Activated CD4-positive, alpha-beta T cell treated with anti-CD3 and anti-CD28 coated beads, Interleukin-2, amount 10 ng/mL, durations not matched to agents 24 days and 14 days (primary cell): ENCODE results near the gene TMEM37. TPM values are rescaled to one million over a fixed set of nuclear protein-coding genes. Genes with fewer than 3 reads are reported as not detected.
"Not testable (repeated sequence)": the region's sequence is repeated elsewhere in the genome, so short reads cannot be mapped to it uniquely, and the experiment has no call there.

Source experiments
- DNase-seq: peaks from one replicate; pipeline ENCODE4 v3.0.0; 2022
- H3K27ac Mint-ChIP-seq: one replicate; pipeline ENCODE4 v1.8.0; 2022; ENCODE audit warnings: mild to moderate bottlenecking, mixed read lengths
- H3K27me3 Mint-ChIP-seq: one replicate; pipeline ENCODE4 v1.8.0; 2022; ENCODE audit warnings: mixed read lengths
- H3K36me3 Mint-ChIP-seq: one replicate; pipeline ENCODE4 v1.8.0; 2022; ENCODE audit warnings: low read depth, mild to moderate bottlenecking, mixed read lengths
- H3K4me1 Mint-ChIP-seq: one replicate; pipeline ENCODE4 v1.8.0; 2021; ENCODE audit warnings: mixed read lengths
- H3K4me3 Mint-ChIP-seq: one replicate; pipeline ENCODE4 v1.8.0; 2022; ENCODE audit warnings: mild to moderate bottlenecking, moderate library complexity, mixed read lengths
- H3K9me3 Mint-ChIP-seq: one replicate; pipeline ENCODE4 v1.8.0; 2021; ENCODE audit warnings: mixed read lengths
- intact Hi-C: fragments of 100-400 bp; cut with micrococcal nuclease; formaldehyde crosslinking; loops from one replicate; pipeline ENCODE4 v1.15.1; 2023
- total RNA-seq: library from RNA; stranded (reverse); gene quantifications from 2 replicates; pipeline ENCODE4 v1.2.3, GENCODE V29; 2022

Gene TMEM37
- not detected in 2 replicates for total RNA-seq

DNA sequence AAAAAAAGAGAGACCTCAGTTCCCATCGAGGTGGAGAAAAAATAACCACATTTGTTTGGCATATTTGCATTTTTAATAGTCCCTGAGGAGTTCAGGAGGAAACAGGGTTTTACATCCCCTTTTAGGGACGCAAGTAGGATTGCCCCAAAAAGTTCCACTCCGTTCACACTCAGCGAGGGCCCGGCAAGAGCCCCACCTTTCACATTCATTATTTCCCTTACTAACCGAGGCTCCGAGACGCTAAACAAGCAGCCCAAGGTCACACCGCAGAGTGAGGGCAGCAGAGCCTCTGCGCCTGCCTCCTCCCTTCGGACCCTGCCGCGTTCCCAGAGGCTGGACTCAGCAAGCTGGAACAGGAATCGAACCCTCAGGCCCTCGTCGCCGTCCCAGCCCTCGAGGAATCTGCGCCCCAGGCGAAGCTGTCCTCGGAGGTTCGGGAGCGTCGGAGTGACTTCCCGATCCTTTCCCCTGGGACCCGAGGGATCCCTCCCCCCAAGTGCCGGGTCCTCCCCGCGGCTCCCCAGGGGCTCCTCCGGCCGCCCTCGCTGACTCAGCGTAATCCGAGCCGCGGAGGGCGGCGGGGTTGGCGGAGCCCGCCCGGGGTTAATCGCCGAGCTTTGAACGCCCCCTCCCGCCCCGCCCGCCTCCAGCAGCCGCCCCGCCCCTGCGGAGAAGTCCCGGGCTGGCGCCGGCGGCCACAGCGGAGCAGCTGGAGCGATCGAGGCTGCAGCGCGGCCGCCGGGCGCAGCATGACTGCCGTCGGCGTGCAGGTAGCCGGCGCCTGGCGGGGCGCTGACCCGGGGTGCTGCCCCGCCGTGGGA lies at the start of gene TMEM37:
Gene TMEM37, plus strand, starts transcription at position 700 of the 821 bp plus-strand sequence. Its CDS starts 50 bp downstream, at position 750.
- Mint-ChIP-seq H3K4me3 (peak within 1 kb of the TSS; percentile 36), H3K36me3 (no peaks in the 10 kb centered on the region), H3K4me1 (peaks cover 3% of the 10 kb centered on the region), H3K27me3 (peaks cover 58% of the 10 kb centered on the region), H3K9me3 (no peaks in the 10 kb centered on the region), H3K27ac (no peak within 1 kb of the TSS)
- no peak for DNase-seq
- intact Hi-C loops: no loop called here

- H3K36me3 Mint-ChIP-seq: no peaks in the 10 kb centered on the region
- no peak overlapping the region for H3K27ac Mint-ChIP-seq
- H3K9me3 Mint-ChIP-seq: peaks cover 5% of the 10 kb centered on the region
- H3K4me3 Mint-ChIP-seq: no peak overlapping the region
- DNase-seq: no peak
- intact Hi-C loops: no loop called here
- H3K27me3 Mint-ChIP-seq: peaks cover 13% of the 10 kb centered on the region
- peaks cover 7% of the 10 kb centered on the region for H3K4me1 Mint-ChIP-seq
Observed at GRCh38 chr2:119383410-119384140, 48.1 kb upstream of the TMEM37 start.

DNA sequence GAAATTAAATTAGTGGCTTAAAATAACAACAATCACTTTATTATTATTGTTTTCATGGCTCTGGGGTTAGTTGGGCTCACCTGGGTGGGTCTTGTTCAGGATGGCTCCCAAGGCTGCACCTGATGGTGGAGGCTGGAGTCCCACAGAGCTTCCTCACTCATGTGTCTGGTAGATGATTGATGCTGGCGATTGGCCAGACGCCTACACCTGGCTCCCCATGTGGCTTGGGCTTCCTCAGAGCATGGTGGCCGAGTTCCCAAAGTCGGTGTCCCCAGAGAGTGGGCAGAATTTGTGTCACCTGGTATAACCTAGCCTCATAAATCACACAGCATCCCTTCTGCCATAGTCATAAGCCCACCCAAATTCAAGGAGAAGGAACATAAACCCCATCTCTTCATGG lies 46.7 kb upstream of the TMEM37 start:
- peaks cover 5% of the 10 kb centered on the region for H3K9me3 Mint-ChIP-seq
- no peaks in the 10 kb centered on the region for H3K36me3 Mint-ChIP-seq
- peaks cover 9% of the 10 kb centered on the region for H3K27me3 Mint-ChIP-seq
- no peak for DNase-seq
- no peak overlapping the region for H3K27ac Mint-ChIP-seq
- no peak overlapping the region for H3K4me3 Mint-ChIP-seq
- intact Hi-C loops: no loop called here
- peaks cover 7% of the 10 kb centered on the region for H3K4me1 Mint-ChIP-seq

DNA sequence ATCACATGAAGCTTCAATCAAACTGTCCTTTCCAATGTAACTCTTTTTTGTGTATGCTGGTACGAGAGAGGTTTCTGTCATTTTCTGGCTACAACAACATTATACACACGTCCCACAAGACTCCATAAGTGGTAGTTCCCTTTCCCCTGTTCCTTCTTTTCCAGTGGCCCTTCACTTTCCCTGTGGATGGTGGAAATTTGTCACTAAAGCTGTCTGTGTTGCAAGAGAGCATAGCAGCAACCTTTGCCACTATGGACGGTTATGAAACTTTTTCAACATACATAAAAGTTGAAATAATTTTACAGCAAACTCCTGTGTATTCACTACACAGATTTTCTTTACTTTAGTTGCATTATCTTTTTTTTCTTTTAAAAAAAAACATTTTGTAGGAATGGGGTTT lies 46.2 kb upstream of the TMEM37 start:
- Mint-ChIP-seq H3K27ac (no peak overlapping the region), H3K9me3 (peaks cover 5% of the 10 kb centered on the region), H3K4me1 (peaks cover 7% of the 10 kb centered on the region), H3K36me3 (no peaks in the 10 kb centered on the region), H3K27me3 (peaks cover 7% of the 10 kb centered on the region), H3K4me3 (no peak overlapping the region)
- intact Hi-C loops: no loop called here
- DNase-seq: no peak

- peaks cover 7% of the 10 kb centered on the region for H3K4me1 Mint-ChIP-seq
- peak overlapping the region; percentile 57 for H3K27ac Mint-ChIP-seq
- peaks cover 4% of the 10 kb centered on the region for H3K27me3 Mint-ChIP-seq
- no peaks in the 10 kb centered on the region for H3K36me3 Mint-ChIP-seq
- intact Hi-C loops: loop anchor here (1.0 to 2.0 kb wide), 2 partner anchors 17 to 21 kb away; partner anchors contain the start of genes C2orf76 and DBI
- peaks cover 5% of the 10 kb centered on the region for H3K9me3 Mint-ChIP-seq
- DNase-seq: no peak
- peak overlapping the region; percentile 14 for H3K4me3 Mint-ChIP-seq
Observed at GRCh38 chr2:119387381-119388129, 44.1 kb upstream of the TMEM37 start.

DNA sequence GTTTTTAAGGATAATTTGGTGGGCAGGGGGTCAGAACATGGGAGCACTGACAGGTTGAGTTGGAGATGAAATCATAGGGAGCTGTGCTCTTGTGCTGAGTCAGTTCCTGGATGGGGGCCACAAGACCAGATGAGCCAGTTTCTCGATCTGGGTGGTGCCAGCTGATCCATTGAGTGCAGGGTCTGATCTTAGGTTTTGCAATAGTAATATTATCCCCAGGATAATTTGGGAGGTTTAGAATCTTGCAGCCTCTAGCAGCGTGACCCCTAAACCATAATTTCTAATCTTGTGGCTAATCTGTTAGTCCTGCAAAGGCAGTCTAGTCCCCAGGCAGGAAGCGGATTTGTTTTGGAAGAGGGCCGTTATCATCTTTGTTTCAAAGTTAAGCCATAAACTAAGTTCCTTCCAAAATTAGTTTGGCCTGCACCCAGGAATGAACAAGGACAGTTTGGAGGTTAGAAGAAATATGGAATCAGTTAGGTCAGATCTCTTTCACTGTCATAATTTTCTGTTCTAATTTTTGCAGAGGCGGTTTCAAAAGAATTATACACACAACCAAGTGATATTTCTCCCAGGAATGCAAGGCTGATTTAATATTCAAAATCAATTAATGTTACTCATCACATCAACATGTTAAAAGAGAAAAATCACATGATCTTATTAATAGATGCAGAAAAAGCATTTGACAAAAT lies 41.9 kb upstream of the TMEM37 start:
- Mint-ChIP-seq H3K4me3 (no peak overlapping the region), H3K27me3 (peaks cover 7% of the 10 kb centered on the region), H3K36me3 (no peaks in the 10 kb centered on the region), H3K4me1 (peaks cover 7% of the 10 kb centered on the region), H3K27ac (no peak overlapping the region), H3K9me3 (peaks cover 5% of the 10 kb centered on the region)
- DNase-seq: no peak
- intact Hi-C loops: no loop called here

- H3K36me3 Mint-ChIP-seq: no peaks in the 10 kb centered on the region
- DNase-seq: no peak
- H3K4me3 Mint-ChIP-seq: no peak overlapping the region
- H3K9me3 Mint-ChIP-seq: no peaks in the 10 kb centered on the region
- H3K27me3 Mint-ChIP-seq: peaks cover 10% of the 10 kb centered on the region
- peaks cover 3% of the 10 kb centered on the region for H3K4me1 Mint-ChIP-seq
- no peak overlapping the region for H3K27ac Mint-ChIP-seq
- intact Hi-C loops: no loop called here
Observed at GRCh38 chr2:119393971-119394748, 37.5 kb upstream of the TMEM37 start.

DNA sequence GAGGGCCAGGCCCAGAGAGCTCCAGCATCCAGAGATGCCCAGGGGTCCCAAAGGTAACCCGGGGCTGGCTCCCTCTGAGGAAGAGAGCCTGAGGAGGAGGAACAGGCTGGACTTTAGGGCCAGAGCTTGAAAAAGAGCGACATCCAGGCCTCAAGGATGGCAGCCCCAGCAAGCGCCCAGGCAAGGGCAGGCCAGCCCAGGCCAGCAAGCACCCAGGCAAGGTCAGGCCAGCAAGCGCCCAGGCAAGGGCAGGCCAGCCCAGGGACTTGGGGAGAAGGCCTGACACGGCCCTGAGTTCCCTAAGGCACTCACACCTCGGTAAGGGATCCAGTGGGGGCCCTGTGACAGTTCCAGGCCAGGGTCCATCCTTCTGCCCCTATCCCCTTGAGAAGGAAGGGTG lies 34.5 kb upstream of the TMEM37 start:
- Mint-ChIP-seq H3K4me1 (peaks cover 3% of the 10 kb centered on the region), H3K36me3 (no peaks in the 10 kb centered on the region), H3K27ac (no peak overlapping the region), H3K4me3 (no peak overlapping the region), H3K9me3 (no peaks in the 10 kb centered on the region), H3K27me3 (peaks cover 8% of the 10 kb centered on the region)
- no peak for DNase-seq
- intact Hi-C loops: no loop called here

DNA sequence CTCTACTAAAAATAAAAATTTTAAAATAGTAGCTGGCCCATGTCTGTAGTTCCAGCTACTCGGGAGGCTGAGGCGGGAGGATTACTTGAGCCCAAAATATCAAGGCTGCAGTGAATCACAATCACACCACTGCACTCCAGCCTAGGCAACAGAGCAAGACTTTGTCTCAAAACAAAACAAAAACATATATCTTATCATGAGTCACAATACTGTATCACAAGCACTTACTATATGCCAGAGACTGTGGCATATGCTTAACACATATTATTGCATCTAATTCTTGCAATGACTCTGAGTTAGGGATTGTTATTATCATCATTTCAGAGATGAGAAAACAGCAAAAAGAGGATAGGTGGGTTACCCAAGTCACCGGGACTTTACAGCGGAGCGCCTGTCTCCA lies 29.5 kb upstream of the TMEM37 start:
- intact Hi-C loops: no loop called here
- Mint-ChIP-seq H3K9me3 (no peaks in the 10 kb centered on the region), H3K27me3 (peaks cover 3% of the 10 kb centered on the region), H3K27ac (no peak overlapping the region), H3K36me3 (no peaks in the 10 kb centered on the region), H3K4me1 (peaks cover 3% of the 10 kb centered on the region), H3K4me3 (no peak overlapping the region)
- no peak for DNase-seq

DNA sequence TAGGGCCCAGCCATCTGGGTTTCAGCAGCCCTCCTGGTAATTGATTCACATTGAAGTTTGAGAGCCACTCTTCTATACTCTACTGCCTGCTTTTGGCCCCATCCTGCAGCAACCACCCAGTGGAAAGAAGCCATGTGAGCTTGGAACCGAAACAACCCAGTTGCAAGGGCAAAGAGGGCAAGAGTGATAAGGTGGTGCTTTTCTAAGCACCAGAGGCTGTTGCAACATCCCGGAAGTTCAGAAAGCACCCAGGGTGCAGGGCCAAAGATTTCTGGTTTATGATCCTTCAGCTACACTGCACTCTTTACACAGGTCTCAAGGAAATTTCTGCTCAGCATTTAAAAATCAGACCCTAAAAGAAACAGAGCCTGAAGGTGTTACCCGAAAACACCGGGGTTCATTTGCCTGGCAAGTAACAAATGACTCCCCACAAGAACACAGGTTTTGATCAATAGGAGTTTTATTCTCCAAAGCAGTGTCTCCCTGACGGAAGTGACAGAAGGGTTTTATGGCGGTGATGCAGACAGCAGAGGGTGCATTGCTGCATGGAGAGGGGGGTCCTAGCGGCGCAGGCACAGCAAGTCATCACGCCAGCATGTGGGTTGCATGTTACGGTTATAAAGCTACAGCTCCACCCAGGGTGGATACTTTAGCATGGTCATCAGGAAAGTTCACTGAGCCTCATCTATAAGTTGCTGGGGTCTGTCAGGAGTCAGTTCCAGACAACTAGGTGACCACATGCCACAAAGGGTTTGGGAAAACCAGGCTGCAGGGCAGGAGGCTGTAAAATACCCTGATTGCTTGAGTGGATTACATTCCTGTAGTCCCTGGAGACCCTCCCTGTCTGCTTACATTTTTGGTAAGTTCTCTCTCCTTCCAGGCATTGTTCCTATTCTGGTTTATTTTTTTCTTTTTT lies 28.8 kb upstream of the TMEM37 start:
- Mint-ChIP-seq H3K4me1 (peaks cover 3% of the 10 kb centered on the region), H3K27ac (no peak overlapping the region)

GRCh38 chr2:119403618-119404017 lies 28.0 kb upstream of the TMEM37 start:
- H3K27me3 Mint-ChIP-seq, DNase-seq, H3K9me3 Mint-ChIP-seq, H3K4me1 Mint-ChIP-seq, H3K36me3 Mint-ChIP-seq, H3K4me3 Mint-ChIP-seq, H3K27ac Mint-ChIP-seq, intact Hi-C loops: not testable (repeated sequence)

More for the DNA sequence above, 28.8 kb upstream of the TMEM37 start:
- Mint-ChIP-seq H3K36me3 (no peaks in the 10 kb centered on the region), H3K9me3 (no peaks in the 10 kb centered on the region), H3K27me3 (peaks cover 3% of the 10 kb centered on the region), H3K4me3 (no peak overlapping the region)
- DNase-seq: no peak
- intact Hi-C loops: no loop called here

- intact Hi-C loops: no loop called here
- no peaks in the 10 kb centered on the region for H3K36me3 Mint-ChIP-seq
- H3K4me1 Mint-ChIP-seq: no peaks in the 10 kb centered on the region
- H3K4me3 Mint-ChIP-seq: no peak overlapping the region
- no peaks in the 10 kb centered on the region for H3K9me3 Mint-ChIP-seq
- DNase-seq: no peak
- H3K27ac Mint-ChIP-seq: no peak overlapping the region
- H3K27me3 Mint-ChIP-seq: peaks cover 6% of the 10 kb centered on the region
Observed at GRCh38 chr2:119405151-119405550, 26.5 kb upstream of the TMEM37 start.
